ENCODE measurements around the gene BDP1. TPM values are rescaled to one million over a fixed set of nuclear protein-coding genes. Genes with fewer than 3 reads are reported as not detected.
"Not testable (repeated sequence)": the region's sequence is repeated elsewhere in the genome, so short reads cannot be mapped to it uniquely, and the experiment has no call there.

The BDP1 gene
- total RNA-seq, 2 donors from 2014 or later = 26.7 to 31.9 TPM

GRCh38 chr5:71563161-71563560 is 107.7 kb downstream of the BDP1 start:
- Mint-ChIP-seq H3K9me3 (no peaks in the 10 kb centered on the region), H3K4me1 (no peaks in the 10 kb centered on the region), H3K27ac (no peak overlapping the region), H3K27me3 (ENCODE audit: insufficient read depth) (no peaks in the 10 kb centered on the region), H3K36me3 (ENCODE audit: low read depth) (peaks cover 52% of the 10 kb centered on the region), H3K4me3 (no peak overlapping the region)
- H3K9me3 ChIP-seq (ENCODE audit: control insufficient read depth, low read length) = no peaks in the 10 kb centered on the region
- DNase-seq = no peak
- 94 to 97% methylated on average over 3 to 4 of the region's 4 CpGs for WGBS, 2 experiments (ENCODE audit: insufficient coverage in 1 of 2, insufficient read length in 1 of 2)
- no peaks in the 10 kb centered on the region for H3K27me3 ChIP-seq (ENCODE audit: control insufficient read depth, insufficient read depth, low read length, poor library complexity, severe bottlenecking)
- no peak overlapping the region for H3K9ac ChIP-seq (ENCODE audit: extremely low read depth, low read length, poor library complexity, severe bottlenecking)
- peaks cover 81% of the 10 kb centered on the region for H3K36me3 ChIP-seq (ENCODE audit: control insufficient read depth, insufficient read depth, low read length)
- TF ChIP-seq CTCF (conservative IDR thresholded peaks at IDR 0.05) = no peak
- no peaks in the 10 kb centered on the region for H3K4me1 ChIP-seq (ENCODE audit: control insufficient read depth, insufficient read depth, low read length)
- no peak overlapping the region for H3K4me3 ChIP-seq (ENCODE audit: low read length)
- H3K27ac ChIP-seq (ENCODE audit: low read depth, low read length) = no peak overlapping the region

GRCh38 chr5:71564895-71565294 is 109.4 kb downstream of the BDP1 start:
- Histone ChIP-seq H3K4me1 (ENCODE audit: control insufficient read depth, insufficient read depth, low read length) (no peaks in the 10 kb centered on the region), H3K27ac (ENCODE audit: low read depth, low read length) (no peak overlapping the region), H3K4me3 (ENCODE audit: low read length) (no peak overlapping the region), H3K9ac (ENCODE audit: extremely low read depth, low read length, poor library complexity, severe bottlenecking) (no peak overlapping the region), H3K36me3 (ENCODE audit: control insufficient read depth, insufficient read depth, low read length) (peaks cover 76% of the 10 kb centered on the region), H3K27me3 (ENCODE audit: control insufficient read depth, insufficient read depth, low read length, poor library complexity, severe bottlenecking) (no peaks in the 10 kb centered on the region), H3K9me3 (ENCODE audit: control insufficient read depth, low read length) (no peaks in the 10 kb centered on the region)
- H3K4me3 Mint-ChIP-seq = no peak overlapping the region
- H3K27ac Mint-ChIP-seq = no peak overlapping the region
- H3K4me1 Mint-ChIP-seq = no peaks in the 10 kb centered on the region
- no peaks in the 10 kb centered on the region for H3K27me3 Mint-ChIP-seq (ENCODE audit: insufficient read depth)
- H3K36me3 Mint-ChIP-seq (ENCODE audit: low read depth) = peaks cover 58% of the 10 kb centered on the region
- no peak for TF ChIP-seq CTCF (conservative IDR thresholded peaks at IDR 0.05)
- DNase-seq = no peak
- no peaks in the 10 kb centered on the region for H3K9me3 Mint-ChIP-seq

GRCh38 chr5:71569748-71570509 is 114.5 kb downstream of the BDP1 start:
- Mint-ChIP-seq H3K27ac (no peak overlapping the region), H3K36me3 (ENCODE audit: low read depth) (peaks cover 36% of the 10 kb centered on the region), H3K9me3 (peaks cover 10% of the 10 kb centered on the region), H3K4me1 (no peaks in the 10 kb centered on the region), H3K4me3 (no peak overlapping the region), H3K27me3 (ENCODE audit: insufficient read depth) (no peaks in the 10 kb centered on the region)
- Histone ChIP-seq H3K36me3 (ENCODE audit: control insufficient read depth, insufficient read depth, low read length) (peaks cover 34% of the 10 kb centered on the region), H3K9me3 (ENCODE audit: control insufficient read depth, low read length) (peaks cover 5% of the 10 kb centered on the region), H3K4me1 (ENCODE audit: control insufficient read depth, insufficient read depth, low read length) (no peaks in the 10 kb centered on the region), H3K27me3 (ENCODE audit: control insufficient read depth, insufficient read depth, low read length, poor library complexity, severe bottlenecking) (no peaks in the 10 kb centered on the region), H3K4me3 (ENCODE audit: low read length) (no peak overlapping the region), H3K27ac (ENCODE audit: low read depth, low read length) (no peak overlapping the region), H3K9ac (ENCODE audit: extremely low read depth, low read length, poor library complexity, severe bottlenecking) (no peak overlapping the region)
- no peak for TF ChIP-seq CTCF (conservative IDR thresholded peaks at IDR 0.05)
- WGBS, 2 experiments (ENCODE audit: insufficient coverage in 1 of 2, insufficient read length in 1 of 2) = 90 to 100% methylated on average over 1 to 5 of the region's 5 CpGs
- DNase-seq = no peak

- WGBS, 2 experiments (ENCODE audit: insufficient coverage in 1 of 2, insufficient read length in 1 of 2) = 92 to 97% methylated on average over 4 to 7 of the region's 7 CpGs
These were observed 116.4 kb downstream of the BDP1 start for GRCh38 chr5:71571811-71572210.

More at GRCh38 chr5:71571811-71572210, 116.4 kb downstream of the BDP1 start:
- not testable (repeated sequence) for H3K9ac ChIP-seq (ENCODE audit: extremely low read depth, low read length, poor library complexity, severe bottlenecking); H3K9me3 ChIP-seq (ENCODE audit: control insufficient read depth, low read length); H3K27ac ChIP-seq (ENCODE audit: low read depth, low read length); H3K4me1 ChIP-seq (ENCODE audit: control insufficient read depth, insufficient read depth, low read length); H3K27me3 ChIP-seq (ENCODE audit: control insufficient read depth, insufficient read depth, low read length, poor library complexity, severe bottlenecking); H3K27ac Mint-ChIP-seq; H3K4me1 Mint-ChIP-seq; H3K4me3 ChIP-seq (ENCODE audit: low read length); H3K4me3 Mint-ChIP-seq; H3K27me3 Mint-ChIP-seq (ENCODE audit: insufficient read depth); DNase-seq
- peaks cover 26% of the 10 kb centered on the region for H3K36me3 Mint-ChIP-seq (ENCODE audit: low read depth)
- H3K36me3 ChIP-seq (ENCODE audit: control insufficient read depth, insufficient read depth, low read length) = peaks cover 16% of the 10 kb centered on the region
- peaks cover 13% of the 10 kb centered on the region for H3K9me3 Mint-ChIP-seq
